ENCODE results near the gene IL17RC. TPM values are rescaled to one million over a fixed set of nuclear protein-coding genes. Genes with fewer than 3 reads are reported as not detected.
"Not testable (repeated sequence)": the region's sequence is repeated elsewhere in the genome, so short reads cannot be mapped to it uniquely, and the experiment has no call there.

The IL17RC gene
- total and polyA plus RNA-seq, 2 of the 4 experiments (the other 2 are of a cell fraction) = 20.8 to 28.3 TPM

DNA sequence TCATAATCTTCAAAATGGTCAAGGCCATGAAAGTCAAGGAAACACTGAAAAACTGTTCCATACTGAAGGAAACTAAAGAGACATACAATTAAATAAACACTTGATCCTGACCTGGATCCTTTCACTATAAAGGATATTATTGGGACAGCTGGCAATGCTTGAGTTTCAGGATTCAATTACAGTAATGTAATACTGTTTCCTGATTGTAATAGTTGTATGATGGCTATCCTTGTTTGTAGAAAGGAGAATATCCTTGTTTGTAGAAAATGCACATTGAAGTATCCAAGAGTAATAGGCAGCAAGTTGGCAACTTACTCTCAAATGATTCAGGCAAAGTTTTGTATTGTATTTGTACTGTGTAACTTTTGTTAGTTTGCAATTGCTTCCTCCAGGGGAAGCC lies 41.5 kb upstream of the IL17RC start:
- in situ Hi-C loops (cut with MboI; ENCODE audit: low sequenced_read_pairs) (no loop called here), intact Hi-C loops (cut with micrococcal nuclease) (no loop called here), dilution Hi-C loops (cut with HindIII; ENCODE audit: low sequenced_read_pairs, unreplicated experiment) (no loop called here)
- Histone ChIP-seq H2BK20ac (ENCODE audit: low read depth, low read length) (no peak overlapping the region), H3K4me2 (ENCODE audit: low read depth, low read length) (no peak overlapping the region), H3K56ac (ENCODE audit: extremely low read depth, insufficient read depth, low read length) (no peak overlapping the region), H3K79me1 (ENCODE audit: low read depth in 1 of 2, low read length in 2 of 2) (no peaks in the 10 kb centered on the region), H2AK5ac (ENCODE audit: low read depth, low read length) (no peak overlapping the region), H3K9ac (ENCODE audit: low read depth, low read length) (no peak overlapping the region), H3K27ac (ENCODE audit: insufficient read depth, low read length) (peak overlapping the region; percentile 25; the same call in 1 of the 2 replicates), H4K8ac (ENCODE audit: low read depth in 2 of 2, low read length in 2 of 2) (no peak overlapping the region), H3K9me1 (ENCODE audit: insufficient read depth, low read length) (peaks cover 6% of the 10 kb centered on the region), H4K91ac (ENCODE audit: insufficient read depth, low read depth, low read length) (no peak overlapping the region), H3K27me3 (ENCODE audit: control insufficient read depth, insufficient read depth, low read length) (peaks cover 4% of the 10 kb centered on the region; the same call in 1 of the 2 replicates), H2AFZ (replicated peaks; ENCODE audit: low read length, poor library complexity) (no peak overlapping the region), H3K14ac (replicated peaks; ENCODE audit: low read depth, low read length) (no peak overlapping the region), H3K23ac (ENCODE audit: low read depth, low read length) (no peak overlapping the region), H2BK5ac (ENCODE audit: low read depth, low read length, poor library complexity, severe bottlenecking) (no peak overlapping the region), H2BK120ac (ENCODE audit: low read depth, low read length) (no peak overlapping the region), H3K4me1 (ENCODE audit: control insufficient read depth, insufficient read depth, low read length) (peaks cover 7% of the 10 kb centered on the region), H3K36me3 (ENCODE audit: control insufficient read depth, insufficient read depth, low read length) (no peaks in the 10 kb centered on the region), H3K4ac (ENCODE audit: low read depth, low read length) (no peak overlapping the region), H3K4me3 (ENCODE audit: insufficient read depth, low read depth, low read length) (no peak overlapping the region), H3K9me3 (ENCODE audit: control insufficient read depth, insufficient read depth, low read length) (0 out of 2 replicates have a peak, but pooled peaks cover 2% of the 10 kb centered on the region), H3K18ac (ENCODE audit: low read depth, low read length) (no peak overlapping the region), H4K5ac (ENCODE audit: low read depth, low read length) (no peak overlapping the region), H4K20me1 (ENCODE audit: insufficient read depth, low read length) (no peaks in the 10 kb centered on the region), H2BK15ac (ENCODE audit: low read depth, low read length) (no peak overlapping the region), H2AK9ac (replicated peaks; ENCODE audit: low read depth, low read length, poor library complexity) (no peak overlapping the region)
- ChIA-PET CTCF (no interaction called here), POLR2A (ENCODE audit: unreplicated experiment) (interaction anchor here (0.6 kb wide), 1 partner anchor 337 kb away, joined by 8 read pairs; no protein-coding TSS in a partner anchor)
- no peak for TF ChIP-seq SMC3 (IDR thresholded peaks at IDR 0.05; ENCODE audit: low read depth, low read length)
- TF ChIP-seq, protein P1, sequence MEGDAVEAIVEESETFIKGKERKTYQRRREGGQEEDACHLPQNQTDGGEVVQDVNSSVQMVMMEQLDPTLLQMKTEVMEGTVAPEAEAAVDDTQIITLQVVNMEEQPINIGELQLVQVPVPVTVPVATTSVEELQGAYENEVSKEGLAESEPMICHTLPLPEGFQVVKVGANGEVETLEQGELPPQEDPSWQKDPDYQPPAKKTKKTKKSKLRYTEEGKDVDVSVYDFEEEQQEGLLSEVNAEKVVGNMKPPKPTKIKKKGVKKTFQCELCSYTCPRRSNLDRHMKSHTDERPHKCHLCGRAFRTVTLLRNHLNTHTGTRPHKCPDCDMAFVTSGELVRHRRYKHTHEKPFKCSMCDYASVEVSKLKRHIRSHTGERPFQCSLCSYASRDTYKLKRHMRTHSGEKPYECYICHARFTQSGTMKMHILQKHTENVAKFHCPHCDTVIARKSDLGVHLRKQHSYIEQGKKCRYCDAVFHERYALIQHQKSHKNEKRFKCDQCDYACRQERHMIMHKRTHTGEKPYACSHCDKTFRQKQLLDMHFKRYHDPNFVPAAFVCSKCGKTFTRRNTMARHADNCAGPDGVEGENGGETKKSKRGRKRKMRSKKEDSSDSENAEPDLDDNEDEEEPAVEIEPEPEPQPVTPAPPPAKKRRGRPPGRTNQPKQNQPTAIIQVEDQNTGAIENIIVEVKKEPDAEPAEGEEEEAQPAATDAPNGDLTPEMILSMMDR (conservative IDR thresholded peaks at IDR 0.05; ENCODE audit: low read depth, low read length) = no peak
- no peak for TF ChIP-seq FOS (IDR thresholded peaks at IDR 0.05; ENCODE audit: low read depth, low read length)
- TF ChIP-seq POLR2A (IDR thresholded peaks at IDR 0.05; ENCODE audit: low read depth, low read length) = no peak
- TF ChIP-seq, protein P2, sequence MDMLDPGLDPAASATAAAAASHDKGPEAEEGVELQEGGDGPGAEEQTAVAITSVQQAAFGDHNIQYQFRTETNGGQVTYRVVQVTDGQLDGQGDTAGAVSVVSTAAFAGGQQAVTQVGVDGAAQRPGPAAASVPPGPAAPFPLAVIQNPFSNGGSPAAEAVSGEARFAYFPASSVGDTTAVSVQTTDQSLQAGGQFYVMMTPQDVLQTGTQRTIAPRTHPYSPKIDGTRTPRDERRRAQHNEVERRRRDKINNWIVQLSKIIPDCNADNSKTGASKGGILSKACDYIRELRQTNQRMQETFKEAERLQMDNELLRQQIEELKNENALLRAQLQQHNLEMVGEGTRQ (IDR thresholded peaks at IDR 0.05; ENCODE audit: low read depth, low read length) = no peak
- no peak for TF ChIP-seq NFE2L2 (IDR thresholded peaks at IDR 0.05; ENCODE audit: low read depth, low read length)
- no peak for TF ChIP-seq RCOR1 (IDR thresholded peaks at IDR 0.05; ENCODE audit: insufficient replicate concordance, low read length)
- DNase-seq (no peak), ATAC-seq (ENCODE audit: low read depth) (peak; percentile 9; the same call in 1 of the 2 replicates)
- BruUV-seq (replicated peaks) = no TSS peak

DNA sequence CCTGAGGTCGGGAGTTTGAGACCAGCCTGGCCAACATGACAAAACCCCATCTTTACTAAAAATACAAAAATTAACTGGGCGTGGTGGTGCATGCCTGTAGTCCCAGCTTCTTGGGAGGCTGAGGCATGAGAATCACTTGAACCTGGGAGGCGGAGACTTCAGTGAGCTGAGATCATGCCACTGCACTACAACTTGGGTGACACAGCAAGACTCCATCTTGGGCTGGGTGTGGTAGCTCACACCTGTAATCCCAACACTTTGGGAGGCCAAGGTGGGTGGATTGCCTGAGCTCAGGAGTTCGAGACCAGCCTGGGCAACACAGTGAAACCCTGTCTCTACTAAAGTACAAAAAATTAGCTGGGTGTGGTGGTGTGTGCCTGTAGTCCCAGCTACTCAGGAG lies 40.6 kb upstream of the IL17RC start:
- H4K20me1 ChIP-seq (ENCODE audit: insufficient read depth, low read length); H3K9ac ChIP-seq (ENCODE audit: low read depth, low read length); H3K18ac ChIP-seq (ENCODE audit: low read depth, low read length); H3K14ac ChIP-seq (replicated peaks; ENCODE audit: low read depth, low read length); H3K9me3 ChIP-seq (ENCODE audit: control insufficient read depth, insufficient read depth, low read length); H3K9me1 ChIP-seq (ENCODE audit: insufficient read depth, low read length); H4K8ac ChIP-seq (ENCODE audit: low read depth in 2 of 2, low read length in 2 of 2); CTCF ChIA-PET; H3K27ac ChIP-seq (ENCODE audit: insufficient read depth, low read length); H2AFZ ChIP-seq (replicated peaks; ENCODE audit: low read length, poor library complexity); H2BK15ac ChIP-seq (ENCODE audit: low read depth, low read length); H4K91ac ChIP-seq (ENCODE audit: insufficient read depth, low read depth, low read length); in situ Hi-C loops (cut with MboI; ENCODE audit: low sequenced_read_pairs); intact Hi-C loops (cut with micrococcal nuclease); H2BK120ac ChIP-seq (ENCODE audit: low read depth, low read length); BruUV-seq (replicated peaks); H4K5ac ChIP-seq (ENCODE audit: low read depth, low read length); H3K4me3 ChIP-seq (ENCODE audit: insufficient read depth, low read depth, low read length); ATAC-seq (ENCODE audit: low read depth); H3K56ac ChIP-seq (ENCODE audit: extremely low read depth, insufficient read depth, low read length); H3K79me1 ChIP-seq (ENCODE audit: low read depth in 1 of 2, low read length in 2 of 2); H3K4me2 ChIP-seq (ENCODE audit: low read depth, low read length); H2BK5ac ChIP-seq (ENCODE audit: low read depth, low read length, poor library complexity, severe bottlenecking); H3K27me3 ChIP-seq (ENCODE audit: control insufficient read depth, insufficient read depth, low read length); H2BK20ac ChIP-seq (ENCODE audit: low read depth, low read length); dilution Hi-C loops (cut with HindIII; ENCODE audit: low sequenced_read_pairs, unreplicated experiment); POLR2A ChIA-PET (ENCODE audit: unreplicated experiment); H3K4me1 ChIP-seq (ENCODE audit: control insufficient read depth, insufficient read depth, low read length); H3K36me3 ChIP-seq (ENCODE audit: control insufficient read depth, insufficient read depth, low read length); DNase-seq; H2AK9ac ChIP-seq (replicated peaks; ENCODE audit: low read depth, low read length, poor library complexity); H3K23ac ChIP-seq (ENCODE audit: low read depth, low read length); H2AK5ac ChIP-seq (ENCODE audit: low read depth, low read length); H3K4ac ChIP-seq (ENCODE audit: low read depth, low read length): not testable (repeated sequence)
- WGBS, 2 experiments (ENCODE audit: extremely low coverage in 2 of 2, insufficient read length in 1 of 2) = 100% methylated on average over 1 of the region's 4 CpGs; no CpG with 5 or more reads in 1 of the 2 experiments
